SK-MEL-5 (cell line): Measurements from ENCODE around the gene UTY. TPM values are rescaled to one million over a fixed set of nuclear protein-coding genes. Genes with fewer than 3 reads are reported as not detected.

ENCODE experiments used
- DNase-seq: peaks from one replicate; pipeline ENCODE4 v3.0.0-alpha.2; 2016; ENCODE audit warnings: low read depth, low spot score
- in situ Hi-C: cut with HindIII; loops from 2 replicates; pipeline ENCODE4 v1.10.0; 2016; ENCODE audit warnings: low sequenced_read_pairs, high pct_unique_total_duplicates, low pct_unique_long_range_greater_than_20kb
- polyA plus RNA-seq, 2 experiments: library from polyadenylated mRNA; depleted of rRNA; stranded (reverse); fragments of >200 nt; gene quantifications; 2 replicates each; pipeline ENCODE4 v1.2.3, GENCODE V29; 2015
- total RNA-seq: library from RNA; depleted of rRNA; stranded (reverse); fragments of >200 nt; shearing (Covaris generic); gene quantifications from 2 replicates; pipeline ENCODE4 v1.2.3, GENCODE V29; 2014; rRNA removed

Gene UTY
- not detected in 2 replicates for total RNA-seq
- polyA plus RNA-seq (2015; cell fraction: cytosol; rRNA removed): not detected in 2 replicates
- polyA plus RNA-seq (2015; cell fraction: nucleus; rRNA removed): not detected in 2 replicates

DNA sequence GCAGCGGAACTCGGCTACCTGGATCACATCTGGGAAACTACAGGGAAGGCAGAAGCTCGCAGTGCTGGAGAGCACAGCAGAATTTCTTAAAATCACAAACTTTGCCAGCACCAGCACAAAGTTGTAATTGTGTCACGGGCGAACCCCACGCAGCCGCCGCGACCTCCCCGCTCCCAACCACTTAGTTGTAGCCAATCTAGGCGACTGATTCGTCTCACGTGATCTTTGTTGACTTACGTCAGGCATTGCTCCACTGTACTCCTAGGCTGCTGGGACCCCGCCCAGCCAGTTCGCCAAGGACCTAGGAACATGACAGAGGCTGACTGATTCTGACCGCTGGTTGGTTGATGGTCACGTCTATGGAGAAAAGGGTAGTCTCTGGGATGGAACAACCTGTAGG, at the start of gene UTY:
Gene UTY (minus strand): TSS at position 206 of the 400 bp plus-strand sequence. CDS start 368 bp downstream, outside the sequence.
- in situ Hi-C loops: no loop called here
- DNase-seq: no peak

DNA sequence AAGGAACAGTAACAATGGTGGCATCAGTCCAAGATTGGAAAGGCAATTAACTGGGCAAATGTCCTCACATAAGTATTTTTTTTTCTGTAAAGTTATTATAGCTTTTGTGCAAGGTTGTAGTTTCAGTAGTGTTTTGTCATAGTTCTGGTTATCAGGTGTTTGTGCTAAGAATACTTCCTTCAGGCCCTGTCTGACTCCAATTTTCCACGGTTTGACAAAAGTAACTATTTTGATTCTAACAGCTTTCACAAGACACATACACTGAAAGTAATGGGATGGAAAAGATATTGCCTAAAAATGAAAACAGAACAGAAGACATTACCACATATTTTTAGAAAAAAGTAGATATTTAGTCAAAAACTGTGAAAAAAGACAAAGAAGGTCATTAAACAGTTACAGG, 40.6 kb upstream of the UTY start:
- in situ Hi-C loops: no loop called here
- DNase-seq: no peak

DNA sequence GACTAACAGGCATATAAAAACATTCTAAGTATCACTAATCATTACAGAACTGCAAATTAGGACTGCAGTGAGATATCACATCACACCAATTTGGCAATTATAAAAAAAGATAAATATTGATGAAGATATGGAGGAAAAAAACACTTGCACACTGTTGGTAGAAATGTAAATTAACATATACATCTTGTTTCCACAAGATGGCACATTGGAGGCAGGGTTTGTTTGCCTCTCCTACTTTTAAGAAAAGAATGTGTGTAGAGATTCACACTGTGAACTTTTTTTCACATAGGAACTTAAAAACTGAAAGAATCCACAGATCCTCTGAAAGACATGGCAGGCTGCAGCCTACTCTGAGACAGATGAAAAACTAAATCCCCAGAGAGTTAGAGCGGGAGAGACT, 21.4 kb upstream of the UTY start:
- in situ Hi-C loops: no loop called here

DNA sequence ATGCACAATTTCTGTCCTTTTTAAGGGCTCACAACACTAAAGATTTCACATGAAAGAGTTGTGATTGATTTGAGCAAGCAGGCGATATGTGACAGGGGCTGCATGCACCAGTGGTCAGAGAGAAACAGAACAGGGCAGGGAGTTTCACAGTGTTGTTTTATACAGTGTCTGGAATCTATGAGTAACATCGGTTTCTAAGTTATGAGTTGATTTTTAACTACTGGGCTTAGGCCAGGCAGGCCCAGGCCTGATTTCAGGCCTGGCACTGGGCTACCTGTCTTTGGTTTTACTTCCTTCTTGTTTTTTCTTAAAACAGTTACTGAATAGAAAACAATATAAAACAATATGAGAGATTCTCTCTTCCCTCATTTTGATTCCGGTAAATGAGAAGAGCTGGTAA, 13.9 kb upstream of the UTY start:
- in situ Hi-C loops: no loop called here
- DNase-seq: no peak

More for the DNA sequence above, 21.4 kb upstream of the UTY start:
- no peak for DNase-seq

DNA sequence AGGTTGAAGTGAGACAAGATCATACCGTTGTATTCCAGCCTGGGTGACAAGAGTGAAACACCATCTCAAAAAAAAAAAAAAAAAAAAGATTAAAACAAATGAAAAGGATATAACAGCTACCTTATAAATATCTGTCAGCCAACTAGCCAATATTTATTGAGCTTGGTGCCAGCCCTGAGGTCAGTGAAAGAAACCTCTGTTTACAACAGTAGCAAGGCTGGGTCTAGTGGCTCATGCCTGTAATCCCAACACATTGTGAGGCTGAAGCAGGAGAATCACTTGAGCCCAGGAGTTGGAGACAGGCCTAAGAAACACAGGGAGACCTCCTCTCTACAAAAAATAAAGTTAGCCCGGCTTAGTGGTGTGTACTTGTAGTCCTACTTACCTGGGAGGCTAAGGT, 12.6 kb upstream of the UTY start:
- DNase-seq: no peak
- in situ Hi-C loops: no loop called here

DNA sequence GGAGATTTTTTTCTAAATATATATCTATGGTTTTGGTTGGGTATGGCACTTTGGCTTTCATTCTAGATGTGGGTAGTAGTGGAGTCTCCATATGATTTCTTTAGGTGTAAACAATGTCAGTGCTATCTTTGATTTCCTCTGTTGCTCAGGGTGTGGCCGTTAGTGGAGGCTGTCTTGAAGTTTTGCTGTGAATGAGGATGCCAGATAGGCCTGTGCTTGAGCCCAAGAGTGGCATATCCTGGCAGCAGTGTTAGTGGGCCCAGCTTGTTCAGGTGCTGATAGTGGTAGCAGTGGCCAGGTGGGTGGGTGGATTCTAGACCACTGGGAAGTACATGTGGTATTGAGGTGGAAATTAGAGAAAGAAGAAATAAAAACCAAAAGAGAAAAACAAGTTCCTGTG, 8.9 kb upstream of the UTY start:
- in situ Hi-C loops: no loop called here
- no peak for DNase-seq

DNA sequence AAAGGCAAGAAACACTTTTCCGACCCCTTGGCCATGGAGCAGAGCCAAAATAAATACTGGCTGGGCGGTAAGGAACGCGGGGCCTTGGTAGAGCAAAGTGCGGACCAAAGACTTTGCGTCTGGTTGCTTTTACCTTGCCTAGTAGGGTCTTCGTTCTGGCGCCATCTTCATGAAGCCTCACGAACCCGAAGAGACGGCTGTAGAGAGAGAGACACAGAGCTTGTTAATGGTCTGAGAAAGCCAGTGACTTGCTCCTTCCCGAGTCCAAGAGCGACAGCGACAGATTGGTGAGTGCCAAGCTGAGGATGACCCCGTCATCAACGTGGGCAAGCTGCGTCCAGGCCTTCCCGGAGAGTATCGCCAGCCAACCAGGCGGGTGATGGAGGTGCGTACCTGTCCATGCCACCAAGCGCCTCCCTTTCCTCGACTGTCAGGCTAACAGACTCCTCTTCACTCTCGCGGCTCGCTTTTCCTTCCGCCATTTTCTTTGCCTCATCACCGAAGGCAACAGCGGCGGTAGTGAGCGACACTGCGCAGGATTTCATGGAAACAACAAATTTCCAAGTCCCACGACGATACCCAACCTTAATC, 617 bp downstream of the UTY start:
- no peak for DNase-seq
- in situ Hi-C loops: no loop called here

DNA sequence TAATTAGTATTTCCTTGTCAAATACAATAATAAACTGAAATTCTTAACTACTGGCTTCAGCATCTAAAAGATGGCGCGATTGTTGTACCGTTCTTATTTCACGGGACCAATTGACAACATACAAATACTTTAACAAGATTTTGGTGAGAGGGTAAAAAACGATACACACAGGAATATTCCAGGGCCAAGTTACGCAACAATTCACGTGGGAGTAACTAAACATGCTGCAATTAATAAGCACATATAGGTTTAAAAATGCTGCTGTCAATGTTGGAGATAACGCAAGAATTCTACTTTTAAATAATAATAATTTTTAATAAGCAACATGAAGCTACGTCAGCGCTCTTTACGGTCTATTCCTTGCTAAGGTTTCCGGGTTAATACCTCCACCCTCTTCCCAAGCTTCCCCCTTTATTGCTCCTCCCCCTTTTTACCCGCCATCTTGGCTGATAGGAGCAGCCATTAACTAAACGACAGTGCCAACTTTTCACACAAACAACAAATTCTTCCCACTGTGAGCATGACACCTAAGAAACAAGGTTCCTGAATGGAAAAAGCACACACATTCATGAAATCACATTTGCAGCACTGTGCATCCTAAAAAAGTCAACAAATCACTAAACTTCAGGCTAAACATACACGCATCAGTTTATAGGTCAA, 1.6 kb downstream of the UTY start:
- in situ Hi-C loops: no loop called here
- DNase-seq: no peak

DNA sequence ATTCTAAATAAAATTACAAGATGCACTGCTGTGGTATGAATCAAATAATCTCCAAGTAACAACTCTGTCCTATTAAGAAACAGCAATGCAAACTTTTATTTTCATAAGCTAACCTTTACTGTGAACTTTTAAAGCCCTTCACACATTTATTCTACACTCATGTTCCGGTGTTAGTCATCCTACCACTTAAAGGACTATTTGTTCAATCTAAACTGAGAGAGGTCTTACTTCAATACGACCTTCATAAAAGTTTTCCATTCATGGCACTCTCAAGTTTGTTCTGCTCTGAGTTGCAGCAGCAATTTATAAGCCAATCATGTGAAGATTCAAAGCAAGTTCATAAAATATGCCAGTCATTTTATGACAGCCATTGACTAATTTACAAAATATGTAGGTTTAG, 4.8 kb downstream of the UTY start:
- no peak for DNase-seq
- in situ Hi-C loops: no loop called here

DNA sequence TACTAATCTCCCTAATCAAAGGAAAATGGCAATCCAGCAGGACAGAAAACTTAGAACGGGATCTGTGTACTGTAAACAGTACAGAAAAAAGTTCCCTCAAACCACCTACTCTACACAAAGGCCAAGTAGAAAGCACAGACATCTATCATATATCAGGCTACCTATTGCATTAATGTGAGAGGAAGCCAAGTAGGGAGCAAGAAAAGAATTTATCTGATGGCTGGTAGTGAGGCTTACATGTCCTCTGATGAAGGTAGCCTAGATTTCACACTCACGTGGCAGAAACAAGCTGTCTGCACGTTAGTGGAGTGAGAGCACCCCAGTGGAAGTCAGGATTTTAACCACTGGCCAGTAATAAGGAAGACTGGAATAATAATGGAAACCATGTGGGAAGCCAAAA, 28.3 kb downstream of the UTY start:
- in situ Hi-C loops: no loop called here
- no peak for DNase-seq

DNA sequence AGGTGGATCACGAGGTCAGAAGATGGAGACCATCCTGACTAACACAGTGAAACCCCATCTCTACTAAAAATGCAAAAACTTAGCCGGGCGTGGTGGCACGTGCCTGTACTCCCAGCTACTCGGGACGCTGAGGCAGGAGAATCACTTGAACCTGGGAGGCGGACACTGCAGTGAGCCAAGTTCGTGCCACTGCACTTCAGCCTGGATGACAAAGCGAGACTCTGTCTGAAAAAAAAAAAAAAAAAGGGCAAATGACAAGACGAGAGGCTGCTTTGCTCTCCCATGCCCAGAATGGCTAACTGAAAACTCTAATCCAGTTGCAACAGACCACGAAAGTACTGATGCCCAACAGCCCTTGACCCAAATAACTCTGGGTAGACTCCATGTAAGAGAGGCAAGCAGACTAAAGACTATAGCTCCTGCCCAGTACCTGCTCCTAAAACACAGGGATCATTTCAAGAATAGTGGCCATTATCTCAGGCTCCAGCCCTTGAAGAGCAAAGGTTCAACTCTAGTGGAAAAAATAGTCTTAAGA, 29.2 kb downstream of the UTY start:
- no peak for DNase-seq
- in situ Hi-C loops: no loop called here

DNA sequence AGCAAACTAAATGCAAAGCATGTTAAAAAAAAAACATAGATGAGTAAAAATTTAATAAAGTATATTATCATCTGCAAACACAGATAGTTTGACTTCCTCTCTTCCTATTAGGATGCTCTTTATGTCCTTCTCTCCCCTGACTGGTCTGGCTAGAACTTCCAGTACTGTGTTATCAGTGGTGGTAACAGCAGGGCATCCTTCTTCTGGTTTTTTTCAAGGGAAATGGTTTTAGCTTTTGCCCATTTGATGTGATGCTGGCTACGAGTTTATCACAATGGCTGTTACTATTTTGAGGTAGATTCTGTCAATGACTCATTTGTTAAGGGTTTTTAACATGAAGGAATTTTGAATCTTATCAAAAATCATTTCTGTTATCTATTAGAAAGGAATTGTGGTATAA, 34.3 kb downstream of the UTY start:
- DNase-seq: no peak
- in situ Hi-C loops: no loop called here

DNA sequence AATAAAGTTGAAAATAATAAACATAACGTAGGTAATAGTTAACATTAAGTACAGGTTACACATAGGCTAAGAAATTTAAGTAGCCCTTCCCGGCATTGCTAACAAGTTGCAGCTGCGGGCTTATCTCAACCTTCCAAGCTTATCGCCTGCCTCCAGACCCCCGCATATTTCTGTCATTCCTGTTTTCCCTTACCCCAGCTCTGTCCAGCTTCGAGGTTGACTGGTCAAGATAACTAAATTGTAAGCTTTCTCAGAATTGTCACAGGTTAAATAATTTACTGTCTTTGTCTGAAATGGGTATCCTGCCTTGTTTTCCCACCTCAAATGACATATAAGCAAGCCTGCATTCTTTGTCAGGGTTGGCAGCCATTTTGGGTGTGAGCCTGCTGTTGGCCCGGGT, 36.7 kb downstream of the UTY start:
- in situ Hi-C loops: no loop called here
- no peak for DNase-seq

DNA sequence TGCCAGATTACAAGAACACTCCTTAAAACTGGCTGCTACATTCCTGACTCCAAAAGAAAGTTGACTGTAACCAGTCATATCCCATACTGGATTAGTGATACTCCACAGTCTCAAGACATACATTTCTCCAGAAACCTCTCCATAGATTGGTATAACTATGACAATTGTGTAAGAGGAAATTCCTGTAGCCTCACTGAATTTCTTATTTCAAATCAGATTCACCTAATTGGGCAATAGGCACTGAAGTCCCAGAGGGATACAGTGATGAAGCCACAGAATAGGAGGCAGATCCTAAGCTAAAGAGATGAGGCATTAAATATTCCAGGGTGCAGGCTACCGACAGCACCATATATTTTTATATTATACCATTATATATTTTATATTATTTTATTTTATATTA, 39.0 kb downstream of the UTY start:
- in situ Hi-C loops: no loop called here

DNA sequence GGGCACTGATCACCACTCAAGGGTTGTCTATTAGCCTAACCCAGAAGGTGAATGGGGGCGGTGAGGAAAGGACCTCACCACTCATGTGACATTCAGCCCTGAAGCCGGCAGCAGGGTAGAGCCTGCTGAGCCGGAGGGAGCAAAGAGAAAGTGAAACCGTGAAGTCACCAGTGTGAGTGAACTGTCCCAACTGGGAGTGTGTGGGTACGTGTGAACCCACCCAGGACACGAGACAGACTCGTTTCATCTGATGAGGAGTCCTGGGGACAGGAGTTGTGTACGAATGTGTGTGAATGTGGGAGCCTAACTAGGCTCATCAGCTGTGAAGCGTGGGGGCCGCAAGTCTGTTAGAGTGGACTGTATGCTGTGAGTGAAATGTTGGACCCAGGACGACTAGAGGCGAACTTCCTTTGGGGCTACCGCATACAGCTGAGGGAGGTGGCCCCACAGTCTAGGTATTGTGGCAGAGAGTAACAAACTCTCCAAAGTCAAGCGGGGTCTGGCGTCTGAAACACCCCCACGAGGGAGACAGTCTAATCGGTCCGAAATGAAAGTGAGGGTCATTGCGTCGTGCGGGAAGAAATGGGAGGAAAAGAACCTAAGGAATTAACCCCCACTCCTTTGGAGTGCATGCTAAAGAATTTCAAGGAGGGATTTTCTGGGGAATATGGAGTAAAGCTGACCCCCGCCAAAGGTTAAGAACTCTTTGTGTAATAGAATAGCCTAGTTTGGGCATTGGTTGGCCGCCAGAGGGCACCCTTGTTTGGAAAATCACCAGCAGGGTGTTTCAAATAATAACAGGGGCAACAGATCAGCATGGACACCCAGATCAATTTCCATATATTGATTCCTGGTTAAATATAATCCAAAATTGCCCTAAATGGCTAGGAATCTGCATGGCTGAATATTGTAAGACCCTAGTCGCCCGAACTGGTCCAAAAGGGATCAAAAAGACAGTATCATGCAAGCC, 43.6 kb downstream of the UTY start:
- DNase-seq: no peak
- in situ Hi-C loops: no loop called here

More for the DNA sequence above, 39.0 kb downstream of the UTY start:
- no peak for DNase-seq

DNA sequence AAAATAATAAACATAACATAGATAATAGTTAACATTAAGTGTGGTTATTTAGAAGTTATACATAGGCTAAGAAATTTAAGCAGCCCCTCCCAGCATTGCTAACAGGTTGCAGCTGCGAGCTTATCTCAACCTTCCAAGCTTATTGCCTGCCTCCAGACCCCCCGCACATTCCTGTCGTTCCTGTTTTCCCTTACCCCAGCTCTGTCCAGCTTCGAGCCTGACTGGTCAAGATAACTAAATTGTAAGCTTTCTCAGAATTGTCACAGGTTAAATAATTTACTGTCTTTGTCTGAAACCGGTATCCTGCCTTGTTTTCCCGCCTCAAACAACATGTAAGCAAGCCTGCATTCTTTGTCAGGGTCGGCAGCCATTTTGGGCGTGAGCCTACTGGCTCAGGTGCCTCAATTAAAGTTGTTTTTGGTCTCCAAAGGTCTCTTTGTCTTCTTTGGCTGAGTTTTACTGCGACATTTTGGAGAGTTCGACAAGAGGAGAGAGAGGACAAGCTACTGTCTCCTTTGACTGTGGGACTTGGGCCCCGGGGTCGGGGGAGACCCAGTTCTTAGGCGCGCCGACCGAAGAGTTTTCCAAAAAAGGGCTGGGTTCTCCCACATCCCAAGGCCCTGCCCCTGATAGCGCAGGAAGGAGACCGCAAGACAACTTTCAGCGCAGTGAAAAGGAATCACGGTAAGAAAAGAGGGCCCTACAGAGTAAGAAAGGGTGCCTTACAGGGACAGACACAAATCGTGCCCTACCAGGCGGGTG, 44.4 kb downstream of the UTY start:
- in situ Hi-C loops: no loop called here
- DNase-seq: no peak

DNA sequence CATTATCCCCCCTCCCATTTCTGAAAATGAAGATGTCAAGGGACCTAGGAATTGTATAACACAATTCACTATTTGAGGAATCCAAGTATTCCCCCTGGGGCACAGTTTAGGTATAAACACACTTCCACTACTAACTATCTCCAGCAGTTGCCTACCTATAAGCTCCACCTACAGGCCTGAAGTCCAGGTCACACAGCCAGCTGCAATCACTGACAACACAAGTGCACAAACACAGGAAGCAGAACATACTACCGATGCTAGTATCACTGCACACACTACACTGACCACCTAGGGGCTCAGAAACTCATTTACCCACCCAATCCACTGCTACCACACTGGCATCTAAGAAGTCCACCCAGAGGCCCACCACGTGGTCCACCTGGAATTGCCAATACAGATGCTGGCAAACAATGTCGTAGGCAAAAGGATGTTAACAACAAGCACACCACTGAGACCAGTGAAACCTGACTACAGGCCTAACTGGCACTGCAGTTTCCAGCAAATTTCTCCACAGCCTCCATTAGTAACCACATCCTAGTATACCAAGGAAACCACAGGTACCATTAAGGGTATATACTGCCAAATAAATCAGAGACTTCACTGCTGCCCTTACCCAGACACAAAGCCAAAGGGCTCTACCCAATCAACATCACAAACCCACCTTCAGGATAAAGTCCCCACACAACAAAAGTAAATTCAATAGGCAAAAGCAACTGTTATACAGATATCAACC, 47.4 kb downstream of the UTY start:
- in situ Hi-C loops: no loop called here
- DNase-seq: no peak
